VCaP (cell line): ENCODE data around the gene PKIG.
"Not testable (repeated sequence)": the region's sequence is repeated elsewhere in the genome, so short reads cannot be mapped to it uniquely, and the experiment has no call there.

Experiments used
- H3K27ac ChIP-seq: fragments of 450-650 bp; 2 replicates; pipeline ENCODE4 v1.5.1; 2017
- CTCF ChIP-seq: fragments of 450-650 bp; conservative IDR thresholded peaks from 2 replicates; pipeline ENCODE4 v1.5.1; 2017; ENCODE audit warnings: mild to moderate bottlenecking, moderate library complexity

Gene PKIG

DNA sequence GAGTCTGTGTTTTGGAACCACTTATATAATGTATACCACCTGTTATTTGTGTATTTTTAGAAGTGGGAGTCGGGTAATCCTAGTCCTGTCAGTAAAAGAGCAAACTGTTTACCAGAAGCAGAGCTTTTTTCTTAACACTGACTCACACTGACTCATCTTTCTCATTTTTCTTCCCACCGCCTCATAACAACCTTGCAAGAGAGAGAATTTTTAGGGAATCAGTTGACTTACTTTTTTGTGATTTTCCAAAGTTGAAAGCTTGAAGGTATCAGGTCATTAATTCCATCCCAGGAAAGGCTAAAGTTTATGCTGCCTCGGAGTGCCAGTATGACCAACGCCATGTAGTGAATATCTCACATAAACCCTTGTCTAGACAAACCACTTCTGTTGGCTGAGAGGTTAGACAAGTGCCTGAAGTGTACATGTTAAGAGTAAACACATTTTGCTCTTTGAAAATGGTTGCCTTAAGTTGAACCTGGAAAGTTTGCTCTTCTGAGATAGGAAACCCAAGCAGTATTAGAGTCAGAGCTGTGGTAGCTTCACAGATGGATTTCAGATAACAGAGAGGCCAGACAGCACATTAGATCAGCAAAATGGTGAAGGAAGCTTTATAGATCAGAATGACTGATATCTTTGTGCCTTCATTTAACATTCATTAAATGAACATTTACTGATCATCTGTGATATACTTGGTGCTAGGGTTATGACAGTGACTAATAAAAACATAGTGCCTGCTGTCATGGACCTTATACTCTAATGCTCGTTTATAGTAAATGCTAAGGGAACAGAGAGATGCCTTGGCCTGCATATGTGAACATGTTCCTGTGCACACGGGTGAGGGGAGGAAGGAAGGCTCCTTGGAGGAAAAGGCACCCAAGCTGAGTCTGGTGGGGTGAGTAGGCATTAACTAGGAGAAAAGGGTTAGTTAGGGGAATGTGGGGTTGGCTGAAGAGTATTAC, 29.1 kb upstream of the PKIG start:
- H3K27ac ChIP-seq: no peak overlapping the region

GRCh38 chr20:44559302-44559701, 23.1 kb upstream of the PKIG start:
- TF ChIP-seq CTCF: no peak
- H3K27ac ChIP-seq: no peak overlapping the region

More for the DNA sequence above, 29.1 kb upstream of the PKIG start:
- TF ChIP-seq CTCF: no peak

GRCh38 chr20:44560229-44560628, 22.1 kb upstream of the PKIG start:
- H3K27ac ChIP-seq: no peak overlapping the region
- TF ChIP-seq CTCF: no peak

DNA sequence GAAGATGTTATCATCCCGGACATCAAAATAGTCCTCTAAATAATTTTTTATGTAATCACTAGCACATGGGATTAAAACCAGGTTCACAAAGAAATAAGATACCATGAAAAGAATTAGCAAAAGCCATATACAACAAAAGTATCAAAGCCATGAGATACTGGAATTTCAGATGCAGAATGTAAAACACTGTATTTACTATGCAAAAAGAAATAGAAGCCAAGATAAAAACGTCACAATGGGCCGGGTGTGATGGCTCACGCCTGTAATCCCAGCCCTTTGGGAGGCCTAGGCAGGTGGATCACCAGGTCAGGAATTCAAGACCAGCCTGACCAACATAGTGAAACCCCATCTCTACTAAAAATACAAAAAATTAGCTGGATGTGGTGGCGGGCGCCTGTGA, 21.6 kb upstream of the PKIG start:
- not testable (repeated sequence) for H3K27ac ChIP-seq

DNA sequence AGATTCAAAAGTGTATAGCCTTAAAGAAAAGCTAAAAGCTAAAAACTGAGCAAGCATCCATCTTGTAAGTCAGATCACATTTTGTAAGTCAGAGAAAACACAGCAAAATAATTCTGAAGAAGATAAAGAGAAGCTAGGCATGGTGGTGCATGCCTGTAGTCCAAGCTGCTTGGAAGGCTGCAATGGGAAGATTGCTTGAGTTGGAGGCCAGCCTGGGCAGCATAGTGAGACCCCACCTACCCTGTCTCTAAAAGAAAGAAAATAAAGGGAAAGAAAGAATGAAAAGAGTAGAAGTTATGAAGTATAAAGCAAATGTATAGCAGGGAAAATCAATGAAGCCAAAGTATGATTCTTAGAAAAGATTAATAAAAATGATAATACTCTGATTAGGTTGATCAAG, 20.5 kb upstream of the PKIG start:
- H3K27ac ChIP-seq: no peak overlapping the region
- TF ChIP-seq CTCF: no peak

DNA sequence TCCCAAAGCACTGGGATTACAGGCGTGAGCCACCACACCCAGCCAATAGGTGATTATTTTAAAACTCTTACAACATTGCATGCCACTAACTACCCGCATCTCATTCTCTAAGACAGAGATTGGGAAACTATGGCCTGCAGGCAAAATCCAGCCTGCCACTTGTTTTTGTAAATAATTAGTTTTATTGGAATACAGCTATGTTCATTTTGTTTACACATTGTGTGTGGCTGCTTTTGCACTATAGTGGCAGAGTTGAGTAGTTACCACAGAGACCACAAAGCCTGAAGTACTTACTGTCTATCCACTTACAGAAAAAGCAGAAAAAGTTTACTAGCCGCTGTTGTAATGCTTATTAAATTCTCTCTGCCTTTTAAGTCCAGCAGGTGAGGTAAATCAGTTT, 16.4 kb upstream of the PKIG start:
- no peak overlapping the region for H3K27ac ChIP-seq
- TF ChIP-seq CTCF: no peak

DNA sequence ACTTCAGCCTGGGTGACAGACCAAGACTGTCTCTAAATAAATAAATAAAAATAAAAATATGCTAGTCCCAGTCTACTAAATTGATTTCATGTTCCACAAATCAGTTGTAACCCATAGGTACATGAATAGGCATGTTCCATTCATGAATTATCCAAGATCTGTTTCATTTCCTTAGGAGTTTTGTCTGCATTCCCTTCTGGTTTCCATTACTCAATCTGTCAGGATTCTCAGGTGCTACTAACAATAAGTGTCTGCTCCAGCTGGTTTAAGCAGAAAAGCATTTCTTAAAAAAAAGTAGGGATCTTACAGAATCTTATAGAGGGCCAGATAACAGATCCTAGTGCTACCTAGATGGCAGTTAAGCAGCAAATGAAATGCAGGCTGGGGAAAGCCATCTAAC, 15.6 kb upstream of the PKIG start:
- H3K27ac ChIP-seq: no peak overlapping the region
- no peak for TF ChIP-seq CTCF

DNA sequence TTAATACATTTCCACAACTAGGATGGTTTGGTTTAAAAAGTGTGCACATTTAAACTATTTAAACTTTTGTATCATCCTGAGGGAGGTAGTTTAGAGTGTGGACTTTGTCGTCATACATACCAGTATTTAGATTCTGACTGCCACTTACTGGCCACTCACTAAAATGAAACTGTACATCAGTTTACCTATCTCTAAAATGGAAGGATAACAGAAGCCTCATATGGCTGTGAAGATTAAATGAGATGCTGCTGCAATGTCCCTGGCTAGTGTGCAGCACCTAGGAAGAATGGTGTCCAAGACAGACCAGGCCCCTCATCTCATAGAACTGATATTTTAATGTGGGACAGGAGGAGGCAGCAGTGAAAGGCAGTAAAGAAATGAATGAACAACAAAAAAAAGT, 12.0 kb upstream of the PKIG start:
- TF ChIP-seq CTCF: no peak
- no peak overlapping the region for H3K27ac ChIP-seq
